Stimulated activated CD8-positive, alpha-beta memory T cell treated with anti-CD3 and anti-CD28 coated beads, Interleukin-12 subunit alpha, Interleukin-12 subunit beta, amount 100 ng/mL, for 24 hours (primary cell): ENCODE results near the gene IQCF2.
"Not testable (repeated sequence)": the region's sequence is repeated elsewhere in the genome, so short reads cannot be mapped to it uniquely, and the experiment has no call there.

Source experiments
- DNase-seq: peaks from one replicate; pipeline ENCODE4 v3.0.0-alpha.2; 2020; ENCODE audit errors: extremely low read depth

Gene IQCF2

GRCh38 chr3:51876186-51876585 is 14.8 kb downstream of the IQCF2 start:
- DNase-seq: no peak

- no peak for DNase-seq
Observed at GRCh38 chr3:51879937-51880336, 18.5 kb downstream of the IQCF2 start.

GRCh38 chr3:51886447-51886846 is 25.0 kb downstream of the IQCF2 start:
- no peak for DNase-seq

- no peak for DNase-seq
Observed at GRCh38 chr3:51887620-51888019, 26.2 kb downstream of the IQCF2 start.

GRCh38 chr3:51888463-51889105 is 27.2 kb downstream of the IQCF2 start:
- no peak for DNase-seq

- DNase-seq: no peak
Observed at GRCh38 chr3:51891242-51892039, 30.0 kb downstream of the IQCF2 start.

- no peak for DNase-seq
Observed at GRCh38 chr3:51894391-51894790, 33.0 kb downstream of the IQCF2 start.

- no peak for DNase-seq
Observed at GRCh38 chr3:51894939-51895338, 33.5 kb downstream of the IQCF2 start.

- DNase-seq: no peak
Observed at GRCh38 chr3:51896607-51897305, 35.3 kb downstream of the IQCF2 start.

GRCh38 chr3:51897391-51897790 is 36.0 kb downstream of the IQCF2 start:
- DNase-seq: no peak

- DNase-seq: not testable (repeated sequence)
Observed at GRCh38 chr3:51900043-51900442, 38.6 kb downstream of the IQCF2 start.

GRCh38 chr3:51902361-51902760 is 40.9 kb downstream of the IQCF2 start:
- not testable (repeated sequence) for DNase-seq

- no peak for DNase-seq
Observed at GRCh38 chr3:51904034-51904823, 42.8 kb downstream of the IQCF2 start.

- DNase-seq: no peak
Observed at GRCh38 chr3:51908026-51908425, 46.6 kb downstream of the IQCF2 start.
